Inflammatory macrophage (primary cell): ENCODE results near the gene REN.

Experiments
- DNase-seq, 2 donors: peaks; one replicate each; pipeline ENCODE4 v3.0.0-alpha.2; 2020 to 2022

Gene REN

DNA sequence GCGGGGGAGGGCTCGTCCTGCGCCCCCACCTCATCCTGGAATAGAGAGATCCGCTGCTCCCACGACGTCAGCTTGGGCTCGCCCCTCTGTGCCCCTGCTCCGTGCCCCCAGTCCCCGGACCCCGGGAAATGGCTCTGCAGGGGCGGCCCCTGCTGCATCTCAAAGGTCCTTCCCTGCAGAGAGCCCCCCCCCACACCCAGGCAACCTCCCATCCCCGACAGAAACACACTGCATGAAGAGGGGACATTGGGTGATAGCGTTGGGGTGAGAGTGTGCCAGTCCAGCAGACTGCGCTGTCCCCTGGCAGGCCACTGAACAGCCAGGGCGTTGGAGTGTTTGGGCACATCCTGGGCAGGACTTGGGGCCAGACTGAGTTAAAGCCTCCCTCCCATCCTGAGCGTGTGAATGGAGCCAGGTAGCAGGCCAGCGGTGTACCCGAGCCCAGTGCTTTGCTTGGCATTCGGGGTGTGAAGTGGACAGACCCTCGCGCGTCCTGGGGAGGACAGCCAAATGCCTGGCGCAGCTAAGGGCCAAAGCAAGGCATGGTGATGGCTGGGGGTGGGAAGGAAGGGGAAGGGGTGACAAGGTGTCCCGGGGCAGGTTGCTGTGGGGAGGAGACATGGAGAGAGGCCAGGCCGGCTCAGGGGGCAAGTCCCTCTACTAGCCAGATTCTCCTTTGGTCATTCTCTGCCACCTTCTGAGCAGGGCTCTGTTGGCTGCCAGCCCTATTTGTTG lies 13.7 kb downstream of the REN start:
- DNase-seq, result no peak

DNA sequence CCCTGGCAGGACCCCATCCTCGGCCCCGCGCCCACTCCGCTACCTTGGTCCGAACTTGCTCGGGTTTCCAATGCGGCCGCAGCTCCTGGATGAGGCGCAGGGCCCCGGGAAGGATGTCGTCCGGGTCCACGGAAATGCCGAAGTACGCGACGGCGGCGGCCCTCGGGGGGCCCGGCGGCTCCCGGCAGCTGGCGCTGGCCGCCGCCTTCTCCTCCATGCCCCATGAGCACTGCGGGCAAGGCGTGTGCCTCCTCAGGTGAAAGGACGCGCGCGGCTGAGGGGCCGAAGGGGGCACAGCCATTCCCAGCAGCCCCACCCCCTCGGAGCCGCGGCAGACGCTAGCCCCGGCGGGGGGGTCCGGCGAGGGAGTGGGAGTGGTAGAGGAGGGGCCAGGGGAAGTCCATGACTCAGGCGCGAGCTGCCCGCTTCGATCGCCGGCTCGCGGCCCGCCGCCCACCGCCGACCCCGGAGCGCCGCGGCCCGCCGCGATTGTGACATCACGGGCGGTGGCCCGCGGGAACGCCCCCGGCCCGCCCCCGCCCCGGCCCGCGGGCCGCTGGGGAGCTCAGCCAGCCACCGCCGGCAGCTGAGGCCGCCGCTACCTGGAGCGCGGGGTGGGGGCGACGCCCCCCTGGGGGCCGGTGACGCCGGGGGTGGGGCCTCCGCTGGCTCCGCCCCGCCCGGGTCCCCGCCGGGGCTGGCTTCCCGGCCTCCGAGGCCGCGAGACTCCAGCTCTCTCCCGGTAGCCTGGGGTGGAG lies 14.4 kb downstream of the REN start, which contains the start of gene ETNK2:
TSS of gene ETNK2 (minus strand) at position 493 of the 758 bp plus-strand sequence. CDS start at position 301, 192 bp downstream.
- DNase-seq, result peak in 1 of 2 donors; percentile 50

DNA sequence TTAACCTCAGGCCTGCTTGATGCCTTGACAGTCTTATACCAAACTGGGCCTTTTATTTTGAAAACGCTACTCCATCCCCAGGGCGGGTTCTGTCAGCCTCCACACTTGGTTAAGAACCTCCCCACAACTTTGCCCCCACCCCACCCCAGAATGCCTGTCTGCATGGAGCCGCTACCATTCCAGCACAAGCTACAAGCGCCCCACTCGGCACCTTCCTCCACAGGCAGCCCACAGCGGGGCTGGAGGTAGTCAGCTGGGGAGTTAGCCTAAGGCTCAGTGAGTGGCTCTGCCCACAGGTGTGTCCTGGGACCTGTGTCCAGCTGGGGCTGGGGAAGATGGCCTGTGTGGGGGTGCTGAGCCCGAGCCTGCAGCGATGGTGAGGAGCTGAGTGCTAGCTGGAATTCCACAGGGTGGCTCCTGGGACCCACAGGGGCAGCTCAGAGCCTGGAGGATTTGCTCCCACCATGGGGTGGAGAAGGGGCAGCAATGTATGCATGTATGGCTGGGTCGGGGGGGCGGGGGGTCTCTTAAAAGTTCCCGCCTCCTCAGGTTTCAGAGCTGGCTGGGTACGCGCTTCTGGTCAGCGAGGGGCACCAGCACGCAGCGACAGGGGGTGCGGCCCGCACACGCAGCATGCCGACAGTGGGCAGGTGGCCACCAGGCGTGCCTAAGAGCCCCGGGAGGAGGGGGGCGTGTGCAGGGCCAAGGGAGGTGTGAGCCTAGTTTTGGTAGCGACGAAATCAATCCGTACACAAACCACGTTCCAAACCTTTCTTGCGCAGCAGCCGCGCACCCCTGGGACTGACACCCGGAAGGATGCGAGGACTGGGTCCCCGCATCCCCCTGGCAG lies 15.2 kb downstream of the REN start:
- DNase-seq, result no peak

DNA sequence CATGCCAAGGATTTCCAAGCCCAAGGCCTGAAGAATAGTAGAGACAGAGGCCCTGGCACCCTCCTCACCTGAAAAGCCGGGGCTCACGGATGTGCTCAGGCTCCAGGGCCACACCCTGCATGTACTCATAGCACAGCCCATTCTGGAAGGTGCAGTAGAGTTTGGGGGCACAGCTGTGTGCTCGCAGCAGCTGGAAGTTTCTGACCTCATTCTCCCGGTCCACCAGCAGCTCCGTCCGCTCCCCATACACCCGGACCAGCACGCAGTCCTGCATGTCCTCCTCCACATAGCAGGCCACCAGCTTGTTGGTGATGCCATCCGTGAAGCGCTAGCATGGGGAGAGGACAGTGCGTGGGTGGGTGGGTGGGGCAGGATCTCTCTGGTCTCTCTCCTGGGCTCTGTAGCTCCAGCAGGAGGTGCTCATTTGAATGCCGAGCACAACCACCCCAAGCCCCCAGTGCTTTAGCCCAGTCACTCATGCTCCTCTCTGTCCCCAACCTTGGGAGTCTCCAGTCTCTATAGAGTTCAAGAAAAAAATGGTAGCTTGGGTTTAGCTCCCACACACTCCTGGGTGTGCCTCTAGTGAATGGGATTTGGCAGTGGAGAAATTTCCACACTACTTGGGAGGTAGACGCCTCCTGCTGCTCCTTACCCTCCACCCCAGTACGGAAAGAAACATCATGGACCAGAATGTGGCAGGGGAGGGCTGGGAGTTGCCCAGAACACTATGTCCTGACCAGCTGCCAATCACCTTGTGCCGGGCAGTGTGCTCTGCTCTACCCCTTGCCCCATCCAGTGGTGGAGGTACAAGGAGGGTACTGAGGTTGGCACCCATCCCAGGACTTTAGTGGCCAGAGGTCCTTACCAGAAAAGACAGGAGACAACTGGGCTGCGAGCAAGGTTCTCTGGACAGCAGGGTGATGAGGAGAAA lies 16.2 kb downstream of the REN start:
- DNase-seq, result no peak

DNA sequence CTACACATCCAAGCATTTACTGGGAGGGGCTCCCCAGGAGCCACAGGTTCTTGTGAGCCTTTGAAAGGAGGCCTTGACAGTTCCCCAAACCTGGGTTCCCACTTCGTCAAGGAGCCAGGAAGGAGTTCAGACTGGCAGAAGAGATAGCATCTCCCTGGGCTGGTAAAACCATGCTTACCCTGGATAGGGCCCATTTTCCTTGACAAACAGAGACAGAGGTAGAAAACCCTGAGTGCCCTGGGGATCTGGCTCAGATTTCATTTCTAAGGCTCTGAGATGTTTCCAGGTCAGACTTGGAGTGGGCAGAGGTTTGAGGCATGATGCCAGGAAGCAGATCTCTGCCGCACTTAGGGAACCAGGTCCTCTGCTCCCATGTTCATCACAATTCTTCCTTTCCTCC lies 17.0 kb downstream of the REN start:
- DNase-seq, result no peak

DNA sequence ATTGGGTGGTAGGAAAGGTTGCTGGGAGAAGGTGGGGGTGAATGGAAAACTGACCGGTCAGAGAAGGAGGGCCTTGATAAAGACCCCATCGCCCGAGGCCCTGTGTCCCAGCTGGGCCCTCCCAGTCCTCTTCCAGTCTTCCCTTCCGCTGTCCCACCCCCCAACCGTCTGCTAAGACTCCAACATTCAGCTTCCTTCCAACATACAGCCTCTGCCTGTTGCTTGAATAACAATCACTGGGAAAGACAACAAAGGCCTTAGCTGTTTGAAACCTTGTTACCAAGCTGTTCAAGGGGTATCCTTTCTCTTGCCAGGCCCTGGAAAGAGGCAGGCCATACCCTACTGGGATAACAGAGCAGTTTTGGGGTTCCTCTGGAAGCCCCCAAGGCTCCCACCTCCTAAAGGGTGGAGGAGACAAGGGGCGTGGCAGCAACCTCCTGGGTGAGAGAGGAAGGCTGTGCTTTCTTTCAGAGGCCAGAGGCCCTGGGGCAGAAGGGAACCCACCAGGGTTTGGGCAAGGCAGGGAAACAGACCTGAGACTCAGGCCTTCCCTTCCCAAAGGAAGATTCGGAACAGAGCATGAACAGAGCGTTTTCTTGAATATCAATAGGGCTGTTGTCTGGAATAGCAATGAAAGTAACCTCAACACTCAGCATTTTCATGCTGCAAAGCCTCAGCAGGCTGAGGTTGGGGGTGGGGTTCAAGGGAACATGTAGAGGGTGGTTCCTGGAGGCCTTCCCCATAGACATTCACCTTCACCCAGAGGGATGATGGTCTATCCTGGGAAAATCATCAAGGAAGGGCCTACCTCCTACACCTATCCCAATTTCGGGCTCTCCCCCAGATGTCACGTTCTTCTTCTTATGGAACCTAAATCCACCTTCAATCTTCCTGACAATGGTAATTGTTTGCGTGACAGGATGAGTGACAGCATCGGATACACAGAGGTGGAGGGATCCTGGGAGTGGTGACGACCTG lies 18.4 kb downstream of the REN start:
- no peak for DNase-seq

DNA sequence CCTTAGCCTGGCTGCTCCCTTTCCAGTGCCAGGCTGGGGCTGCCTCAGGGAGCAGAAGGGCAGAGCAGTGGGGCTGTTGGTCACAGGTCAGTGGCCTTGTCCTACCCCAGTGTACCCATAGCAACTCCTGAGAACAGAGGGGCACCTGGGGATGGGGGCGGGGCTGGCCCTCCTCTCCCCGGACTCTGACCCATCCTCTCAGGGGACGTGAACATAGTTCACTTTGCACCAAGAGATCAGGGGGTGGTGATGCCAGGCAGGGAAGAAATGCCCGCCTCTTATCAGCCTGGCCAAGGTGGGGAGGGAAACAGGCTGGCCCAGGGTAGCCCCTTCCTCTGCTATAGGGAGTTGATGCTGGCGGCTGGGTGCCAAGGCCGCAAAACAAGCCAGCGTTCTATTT lies 19.2 kb downstream of the REN start:
- no peak for DNase-seq

DNA sequence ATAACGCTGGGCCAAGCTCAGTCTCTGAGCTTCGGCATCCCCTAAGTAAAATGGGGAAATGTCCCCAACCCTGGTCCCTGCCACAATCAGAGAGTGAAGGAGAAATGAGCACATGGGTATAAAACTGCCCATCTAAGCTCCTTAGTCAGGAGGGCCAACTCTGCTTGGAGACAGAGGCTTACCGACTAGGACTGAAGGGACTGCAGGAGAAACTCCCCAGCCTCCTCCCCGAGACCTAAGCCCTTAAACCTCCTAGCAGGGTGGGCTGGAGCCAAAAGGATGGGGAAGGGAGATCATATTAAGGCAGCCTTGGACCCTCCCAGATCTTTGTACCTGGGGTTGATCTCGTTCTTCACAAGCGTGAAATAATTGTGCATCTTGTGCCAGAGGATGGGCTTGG lies 19.8 kb downstream of the REN start:
- no peak for DNase-seq

- no peak for DNase-seq
These were observed 21.1 kb downstream of the REN start for GRCh38 chr1:204145033-204145504.

DNA sequence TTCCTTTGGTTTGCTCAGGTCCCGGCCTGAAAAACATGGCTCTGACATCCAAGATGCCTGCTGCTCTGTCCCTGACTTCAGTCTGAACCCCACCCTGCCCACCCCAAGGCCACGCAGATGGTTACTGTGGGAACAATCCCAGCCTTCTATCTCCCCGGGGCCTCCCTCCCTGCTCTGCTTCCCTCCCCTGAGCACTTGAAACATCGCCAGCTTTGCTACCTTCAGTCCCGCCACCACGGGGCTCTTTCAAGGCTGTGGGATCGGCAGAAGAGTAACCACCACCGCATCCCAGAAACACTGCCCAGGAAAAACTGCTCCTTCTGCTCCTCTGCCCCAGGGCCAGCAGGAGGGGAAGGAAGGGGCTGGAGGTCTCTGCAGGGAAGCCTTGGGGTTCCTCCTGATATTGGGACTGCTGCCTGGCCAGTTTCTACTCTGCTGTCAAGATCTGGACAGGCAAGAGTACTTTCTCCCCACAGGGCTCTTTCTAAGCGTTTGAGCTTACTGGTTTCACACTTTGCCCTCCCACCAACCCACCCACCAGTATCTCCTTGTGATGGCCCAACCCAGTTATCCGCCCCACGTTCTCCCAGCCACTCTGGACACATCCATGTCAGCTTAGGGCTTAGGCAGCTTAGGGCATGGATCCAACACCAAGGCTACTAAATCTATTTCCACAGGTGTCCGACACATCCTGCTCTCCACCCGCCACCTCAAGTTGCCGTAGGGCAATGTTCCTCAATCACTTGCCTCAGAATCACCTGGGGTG lies 22.7 kb downstream of the REN start:
- DNase-seq, result no peak

GRCh38 chr1:204142032-204142974 lies 23.8 kb downstream of the REN start:
- DNase-seq, result no peak

GRCh38 chr1:204141131-204141530 lies 25.0 kb downstream of the REN start:
- DNase-seq, result no peak

- no peak for DNase-seq
These were observed 26.2 kb downstream of the REN start for GRCh38 chr1:204139952-204140351.

GRCh38 chr1:204139088-204139487 lies 27.0 kb downstream of the REN start:
- no peak for DNase-seq

GRCh38 chr1:204136814-204137213 lies 29.3 kb downstream of the REN start:
- DNase-seq, result no peak

DNA sequence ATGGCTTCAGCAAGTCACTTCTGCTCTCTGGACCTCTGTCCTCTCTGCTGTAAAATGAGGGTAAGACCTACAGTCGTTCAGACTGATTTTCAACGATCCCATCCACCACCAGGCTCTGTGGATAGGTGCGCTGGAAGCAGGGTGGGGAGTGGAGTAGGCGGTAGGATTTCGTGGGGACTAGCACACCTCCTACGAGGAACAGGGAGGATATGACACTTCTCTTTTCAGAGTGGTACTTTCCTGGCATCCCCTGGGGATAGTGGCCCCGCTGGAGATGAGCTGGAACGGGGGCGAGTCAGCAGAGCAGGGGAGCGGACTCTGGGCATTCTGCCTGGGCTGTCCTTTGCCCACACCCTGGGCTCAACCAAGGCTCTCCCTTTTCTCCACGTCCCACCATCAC lies 32.0 kb downstream of the REN start:
- no peak for DNase-seq

- DNase-seq, result no peak
These were observed 33.4 kb downstream of the REN start for GRCh38 chr1:204132718-204133117.

DNA sequence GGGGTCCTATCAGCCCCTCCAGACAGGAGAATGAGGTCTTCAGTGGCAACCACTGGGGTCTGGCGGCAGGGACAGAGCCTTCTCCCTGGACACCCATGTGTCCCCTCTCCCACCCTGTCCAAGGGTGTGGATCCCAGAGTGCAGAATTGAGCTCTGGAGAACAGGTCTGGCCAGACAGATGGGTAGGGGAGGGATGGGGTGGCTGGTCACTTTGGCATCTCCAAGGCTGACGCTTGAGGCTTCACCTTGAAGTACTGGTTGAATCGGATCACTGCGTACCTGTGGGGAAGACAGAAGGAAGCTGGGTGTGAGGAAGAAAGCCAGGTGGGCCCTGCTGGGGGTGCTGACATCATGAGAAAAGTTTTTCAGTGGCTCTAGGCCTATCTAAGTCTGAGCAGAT lies 34.2 kb downstream of the REN start:
- no peak for DNase-seq
